ENCODE measurements around the gene NEK1.
"Not testable (repeated sequence)": the region's sequence is repeated elsewhere in the genome, so short reads cannot be mapped to it uniquely, and the experiment has no call there.

NEK1 gene

DNA sequence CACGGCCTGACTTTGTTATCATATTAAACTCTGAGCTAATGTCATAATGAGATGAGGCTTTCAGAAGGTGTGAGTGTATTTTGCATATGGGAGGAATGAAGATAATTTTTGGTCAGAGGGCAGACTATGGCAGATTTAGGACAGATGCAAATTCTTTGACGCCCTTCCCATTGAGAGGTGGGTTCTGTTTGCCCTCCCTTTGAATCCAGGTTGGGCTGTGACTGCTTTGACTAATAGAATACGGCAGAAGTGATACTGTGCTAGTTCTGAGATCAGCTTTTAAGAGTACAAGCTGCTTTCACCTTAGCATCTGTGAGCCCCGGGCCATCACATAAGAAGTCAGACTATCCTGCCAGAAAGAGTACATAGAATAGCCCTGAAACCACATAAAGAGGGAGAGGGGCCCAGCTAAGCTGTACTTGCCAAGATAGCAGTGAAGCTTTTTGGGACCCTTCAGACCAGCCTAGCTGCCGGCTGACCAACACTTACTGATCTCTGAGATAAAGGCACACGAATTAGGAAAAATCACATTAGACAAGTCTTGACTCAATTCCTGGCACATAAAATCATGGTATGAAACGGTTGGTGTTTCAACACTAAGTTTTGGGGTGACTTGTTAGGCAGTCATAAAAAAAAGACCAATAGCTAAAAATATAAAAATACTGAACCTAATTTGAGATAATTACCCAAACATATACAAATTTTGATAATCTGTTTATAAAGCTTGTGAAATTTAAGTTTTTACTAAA is 174.9 kb downstream of the NEK1 start:
- peak; percentile 37 for DNase-seq (ENCODE audit: low spot score)
- TF ChIP-seq, protein P1, sequence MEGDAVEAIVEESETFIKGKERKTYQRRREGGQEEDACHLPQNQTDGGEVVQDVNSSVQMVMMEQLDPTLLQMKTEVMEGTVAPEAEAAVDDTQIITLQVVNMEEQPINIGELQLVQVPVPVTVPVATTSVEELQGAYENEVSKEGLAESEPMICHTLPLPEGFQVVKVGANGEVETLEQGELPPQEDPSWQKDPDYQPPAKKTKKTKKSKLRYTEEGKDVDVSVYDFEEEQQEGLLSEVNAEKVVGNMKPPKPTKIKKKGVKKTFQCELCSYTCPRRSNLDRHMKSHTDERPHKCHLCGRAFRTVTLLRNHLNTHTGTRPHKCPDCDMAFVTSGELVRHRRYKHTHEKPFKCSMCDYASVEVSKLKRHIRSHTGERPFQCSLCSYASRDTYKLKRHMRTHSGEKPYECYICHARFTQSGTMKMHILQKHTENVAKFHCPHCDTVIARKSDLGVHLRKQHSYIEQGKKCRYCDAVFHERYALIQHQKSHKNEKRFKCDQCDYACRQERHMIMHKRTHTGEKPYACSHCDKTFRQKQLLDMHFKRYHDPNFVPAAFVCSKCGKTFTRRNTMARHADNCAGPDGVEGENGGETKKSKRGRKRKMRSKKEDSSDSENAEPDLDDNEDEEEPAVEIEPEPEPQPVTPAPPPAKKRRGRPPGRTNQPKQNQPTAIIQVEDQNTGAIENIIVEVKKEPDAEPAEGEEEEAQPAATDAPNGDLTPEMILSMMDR (IDR thresholded peaks at IDR 0.05; ENCODE audit: borderline replicate concordance, control extremely low read depth, extremely low read depth, insufficient read depth, missing control alignments), result no peak
- in situ Hi-C loops (cut with MboI; ENCODE audit: low sequenced_read_pairs, unreplicated experiment), result no loop called here

GRCh38 chr4:169436734-169437133 is 175.6 kb downstream of the NEK1 start:
- TF ChIP-seq, protein P1 (IDR thresholded peaks at IDR 0.05; ENCODE audit: borderline replicate concordance, control extremely low read depth, extremely low read depth, insufficient read depth, missing control alignments), result no peak
- DNase-seq (ENCODE audit: low spot score), result no peak
- in situ Hi-C loops (cut with MboI; ENCODE audit: low sequenced_read_pairs, unreplicated experiment), result no loop called here

DNA sequence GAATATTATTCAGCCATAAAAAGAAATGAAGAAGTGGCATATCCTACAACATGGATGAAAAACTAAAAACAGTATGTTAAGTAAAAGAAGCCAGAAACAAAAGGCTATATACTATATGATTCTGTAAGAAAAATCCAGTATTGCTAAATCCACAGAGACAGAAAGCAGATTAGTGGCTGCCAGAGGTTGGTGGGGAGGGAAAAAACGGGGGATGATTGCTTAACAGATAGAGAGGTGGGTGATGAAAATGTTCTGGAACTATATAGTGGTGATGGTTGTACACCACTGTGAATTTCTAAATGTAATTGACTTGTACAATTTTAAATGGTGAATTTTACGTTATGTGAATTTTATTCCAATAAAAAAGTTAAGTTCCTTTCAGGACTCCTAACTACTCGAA is 184.0 kb downstream of the NEK1 start:
- no peak for DNase-seq (ENCODE audit: low spot score)
- TF ChIP-seq, protein P1 (IDR thresholded peaks at IDR 0.05; ENCODE audit: borderline replicate concordance, control extremely low read depth, extremely low read depth, insufficient read depth, missing control alignments), result no peak
- in situ Hi-C loops (cut with MboI; ENCODE audit: low sequenced_read_pairs, unreplicated experiment), result no loop called here

DNA sequence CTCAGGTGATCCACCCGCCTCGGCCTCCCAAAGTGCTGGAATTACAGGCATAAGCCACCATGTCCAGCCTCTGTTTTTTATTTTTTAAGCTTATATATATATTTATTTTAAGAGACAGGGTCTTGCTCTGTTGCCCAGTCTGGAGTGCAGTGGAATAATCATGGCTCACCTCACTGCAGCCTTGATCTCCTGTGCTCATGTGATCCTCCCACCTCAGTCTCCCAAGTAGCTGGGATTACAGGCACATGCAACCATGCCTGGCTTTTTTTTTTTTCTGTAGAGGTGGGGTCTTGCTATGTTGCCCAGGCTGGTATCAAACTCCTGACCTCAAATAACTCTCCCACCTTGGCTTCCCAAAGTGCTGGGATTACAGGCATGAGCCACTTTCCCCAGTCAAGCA is 184.7 kb downstream of the NEK1 start:
- in situ Hi-C loops (cut with MboI; ENCODE audit: low sequenced_read_pairs, unreplicated experiment); DNase-seq (ENCODE audit: low spot score): not testable (repeated sequence)

GRCh38 chr4:169420291-169420690 is 192.1 kb downstream of the NEK1 start:
- TF ChIP-seq, protein P1 (IDR thresholded peaks at IDR 0.05; ENCODE audit: borderline replicate concordance, control extremely low read depth, extremely low read depth, insufficient read depth, missing control alignments), result no peak
- no peak for DNase-seq (ENCODE audit: low spot score)
- in situ Hi-C loops (cut with MboI; ENCODE audit: low sequenced_read_pairs, unreplicated experiment), result no loop called here

DNA sequence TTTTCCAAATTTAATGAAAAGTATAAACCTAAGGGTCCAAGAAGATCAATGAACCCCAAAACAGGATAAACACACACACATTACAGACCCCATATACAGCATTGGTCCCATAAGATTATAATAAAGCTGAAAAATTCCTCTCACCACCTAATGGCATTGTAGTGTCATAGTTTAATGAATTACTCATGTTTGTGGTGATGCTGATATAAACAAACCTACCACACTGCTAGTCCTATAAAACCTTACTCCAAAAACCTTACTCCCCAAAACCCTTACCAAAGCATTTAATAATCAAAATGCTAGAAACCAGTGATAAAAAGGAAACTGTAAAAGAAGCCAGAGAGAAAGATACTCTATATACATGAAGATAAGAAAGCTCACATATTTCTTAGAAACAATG is 193.5 kb downstream of the NEK1 start:
- no peak for DNase-seq (ENCODE audit: low spot score)
- TF ChIP-seq, protein P1 (IDR thresholded peaks at IDR 0.05; ENCODE audit: borderline replicate concordance, control extremely low read depth, extremely low read depth, insufficient read depth, missing control alignments), result no peak
- in situ Hi-C loops (cut with MboI; ENCODE audit: low sequenced_read_pairs, unreplicated experiment), result no loop called here

- in situ Hi-C loops (cut with MboI; ENCODE audit: low sequenced_read_pairs, unreplicated experiment), result no loop called here
- TF ChIP-seq, protein P1 (IDR thresholded peaks at IDR 0.05; ENCODE audit: borderline replicate concordance, control extremely low read depth, extremely low read depth, insufficient read depth, missing control alignments), result no peak
- DNase-seq (ENCODE audit: low spot score), result no peak
Observed at GRCh38 chr4:169417629-169418282, 194.6 kb downstream of the NEK1 start.

Data from GM13976 (cell line).